GM12878 (cell line): Measurements from ENCODE around the gene SOX30.
A peak's percentile ranks its signal among the peaks of the same experiment; 100 is the strongest.

Source experiments
- POLR2AphosphoS5 ChIP-seq: IDR thresholded peaks from 2 replicates; pipeline ENCODE4 v1.6.1; 2011; ENCODE audit warnings: mild to moderate bottlenecking, low read length, inconsistent platforms
- TAF1 ChIP-seq: IDR thresholded peaks from 2 replicates; pipeline ENCODE4 v1.6.1; 2011; ENCODE audit warnings: mild to moderate bottlenecking, low read depth, low read length, borderline replicate concordance
- ZNF622 ChIP-seq: fragments of 450-650 bp; IDR thresholded peaks from 2 replicates; pipeline ENCODE4 v1.6.1; 2017; ENCODE audit warnings: mild to moderate bottlenecking, inconsistent platforms
- TF ChIP-seq, protein P1 (sequence below), 3 experiments: IDR thresholded peaks in 2 of 3; conservative IDR thresholded peaks in 1 of 3; 2 replicates each; pipeline ENCODE4 v1.5.1; 2011; ENCODE audit warnings: low read depth in 3 of 3, low read length in 3 of 3, mild to moderate bottlenecking in 3 of 3, control low read depth in 2 of 3, moderate library complexity in 2 of 3, inconsistent platforms in 1 of 3, mixed read lengths in 1 of 3; ENCODE audit not compliant: control insufficient read depth in 2 of 3, insufficient read depth in 1 of 3; ENCODE audit errors: extremely low read depth in 1 of 3

DNA sequence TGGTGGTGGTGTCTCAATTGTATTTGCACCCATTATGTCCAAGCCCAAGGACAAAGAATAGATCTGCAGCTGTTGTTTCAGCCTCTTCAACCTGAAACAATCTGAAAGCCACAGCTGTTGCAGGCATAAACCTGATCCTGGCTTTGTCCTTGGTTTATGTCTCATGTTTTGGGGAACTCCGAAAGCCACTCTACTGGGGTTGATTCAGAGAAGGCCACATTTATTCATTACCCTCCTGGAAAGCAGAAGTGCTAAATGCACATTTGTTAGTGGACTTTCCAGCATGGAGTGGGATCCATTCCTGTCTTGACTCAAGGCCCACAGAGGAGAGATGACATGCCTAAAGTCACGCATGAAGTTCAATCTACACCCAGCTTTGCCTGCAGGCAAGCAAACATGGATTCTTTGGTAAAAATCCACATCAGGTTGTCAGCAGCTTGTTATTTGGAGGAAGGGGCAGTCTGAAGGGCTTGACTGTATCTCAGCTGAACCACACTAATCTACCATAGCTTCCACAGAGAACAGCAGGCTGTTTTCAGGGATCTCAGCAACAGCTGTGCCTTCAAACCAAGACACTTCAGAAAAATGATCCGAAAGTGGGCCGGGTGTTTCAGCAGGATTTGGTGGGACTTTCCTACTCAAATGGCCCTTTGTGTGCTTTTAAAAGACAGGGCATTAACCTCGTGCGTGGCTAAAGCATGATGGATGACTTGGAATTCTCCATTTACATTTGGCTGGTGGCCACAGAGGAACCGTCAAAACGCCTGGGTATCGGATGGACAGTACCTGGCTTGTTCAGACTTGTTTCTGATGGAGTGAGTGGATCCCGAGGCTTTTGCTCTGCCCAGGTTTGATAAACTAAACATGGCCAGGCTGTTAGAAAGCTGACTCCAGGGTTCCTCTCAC, 40.4 kb downstream of the SOX30 start:
- TF ChIP-seq, protein P1, sequence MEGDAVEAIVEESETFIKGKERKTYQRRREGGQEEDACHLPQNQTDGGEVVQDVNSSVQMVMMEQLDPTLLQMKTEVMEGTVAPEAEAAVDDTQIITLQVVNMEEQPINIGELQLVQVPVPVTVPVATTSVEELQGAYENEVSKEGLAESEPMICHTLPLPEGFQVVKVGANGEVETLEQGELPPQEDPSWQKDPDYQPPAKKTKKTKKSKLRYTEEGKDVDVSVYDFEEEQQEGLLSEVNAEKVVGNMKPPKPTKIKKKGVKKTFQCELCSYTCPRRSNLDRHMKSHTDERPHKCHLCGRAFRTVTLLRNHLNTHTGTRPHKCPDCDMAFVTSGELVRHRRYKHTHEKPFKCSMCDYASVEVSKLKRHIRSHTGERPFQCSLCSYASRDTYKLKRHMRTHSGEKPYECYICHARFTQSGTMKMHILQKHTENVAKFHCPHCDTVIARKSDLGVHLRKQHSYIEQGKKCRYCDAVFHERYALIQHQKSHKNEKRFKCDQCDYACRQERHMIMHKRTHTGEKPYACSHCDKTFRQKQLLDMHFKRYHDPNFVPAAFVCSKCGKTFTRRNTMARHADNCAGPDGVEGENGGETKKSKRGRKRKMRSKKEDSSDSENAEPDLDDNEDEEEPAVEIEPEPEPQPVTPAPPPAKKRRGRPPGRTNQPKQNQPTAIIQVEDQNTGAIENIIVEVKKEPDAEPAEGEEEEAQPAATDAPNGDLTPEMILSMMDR (IDR thresholded peaks at IDR 0.05 in 2 of 3, conservative IDR thresholded peaks at IDR 0.05 in 1 of 3; ENCODE audit: control insufficient read depth in 2 of 3, extremely low read depth in 1 of 3, insufficient read depth in 1 of 3, low read depth in 3 of 3, low read length in 3 of 3) = no peak
- TF ChIP-seq POLR2AphosphoS5 (peak; percentile 10), ZNF622 (no peak), TAF1 (no peak)
